SIG-M5 treated with dmso at 0.1 percent for 504 hours (cell line): Measurements from ENCODE around the gene STX16.
"Not testable (repeated sequence)": the region's sequence is repeated elsewhere in the genome, so short reads cannot be mapped to it uniquely, and the experiment has no call there.

ENCODE experiments used
- DNase-seq: peaks from one replicate; lab custom pipeline; 2025; ENCODE audit not compliant: unreplicated experiment; lab: John Stamatoyannopoulos, UW

The STX16 gene

DNA sequence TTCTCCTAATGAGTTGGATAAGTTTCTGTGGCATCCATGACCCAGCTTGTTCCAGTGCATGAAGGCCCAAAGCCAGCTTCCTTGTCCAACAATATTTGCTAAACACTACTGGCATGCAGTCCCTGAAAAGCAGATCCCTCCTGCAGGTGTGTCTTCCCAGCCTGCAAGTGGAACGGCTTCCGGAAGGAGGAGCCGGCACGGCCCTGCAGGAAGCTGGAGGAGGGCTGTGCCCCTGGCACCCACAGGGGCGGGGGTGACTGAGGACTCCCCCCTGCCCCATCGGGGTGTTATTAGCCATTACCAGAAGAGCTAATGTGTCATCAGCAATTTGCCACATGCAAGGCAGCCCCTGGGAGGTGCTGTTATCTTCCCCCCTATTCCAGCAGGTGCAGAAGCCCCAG is 68.9 kb downstream of the STX16 start:
- DNase-seq = no peak

DNA sequence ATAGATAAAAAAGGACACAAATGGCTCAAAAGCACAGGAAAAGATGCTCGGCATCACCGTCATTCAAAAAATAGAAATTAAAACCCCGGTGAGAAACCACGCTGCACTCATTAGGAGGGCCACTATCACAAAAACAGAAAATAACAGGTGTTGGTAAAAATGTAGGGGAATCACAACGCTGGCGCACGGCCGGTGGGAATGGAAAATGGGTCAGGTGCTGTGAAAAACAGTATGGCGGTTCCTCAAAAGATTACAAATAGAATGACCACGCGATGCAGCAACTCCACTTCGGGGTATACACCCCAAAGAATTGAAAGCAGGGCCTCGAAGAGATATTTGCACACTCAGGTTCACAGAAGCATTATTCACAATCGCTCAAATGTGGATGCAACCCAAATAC is 69.8 kb downstream of the STX16 start:
- no peak for DNase-seq

DNA sequence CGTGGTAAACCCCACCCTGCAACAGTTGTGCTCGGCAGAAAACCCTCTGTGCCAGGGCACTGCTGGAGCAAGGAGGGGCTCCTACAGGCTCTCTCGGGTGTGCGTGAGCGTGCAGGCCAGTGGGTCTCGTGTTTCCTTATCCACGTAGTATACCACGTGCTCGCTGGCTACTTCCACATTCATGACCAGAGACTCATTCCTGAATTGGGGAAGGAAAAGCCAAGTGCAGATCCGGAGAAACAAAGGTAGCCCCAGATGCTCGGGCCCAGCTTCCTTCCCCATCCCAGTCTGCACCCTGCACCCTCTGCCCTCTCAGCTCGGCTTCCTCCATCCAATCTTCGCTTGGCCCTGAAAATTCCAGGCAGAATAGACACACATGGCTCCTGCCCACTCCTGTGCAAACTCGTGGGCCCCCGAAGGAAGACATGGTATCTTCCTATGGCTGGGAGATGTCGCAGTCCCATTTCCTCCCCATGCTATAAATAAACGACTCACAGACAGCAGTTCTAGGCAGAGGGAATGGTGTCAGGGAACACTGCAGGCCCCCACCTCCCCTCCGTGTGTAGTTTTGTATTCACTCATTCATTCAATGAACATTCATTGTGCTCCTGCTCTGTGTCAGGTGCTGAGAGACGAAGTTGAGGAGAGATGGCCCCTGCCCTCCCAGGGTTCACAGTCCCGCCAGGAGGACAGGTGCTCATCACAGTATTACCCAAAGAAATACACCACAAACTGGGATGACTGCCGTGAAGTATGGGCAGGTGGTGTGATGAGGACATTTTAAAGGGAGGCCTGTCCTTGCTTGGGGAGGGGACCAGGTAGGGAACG is 71.1 kb downstream of the STX16 start:
- no peak for DNase-seq

DNA sequence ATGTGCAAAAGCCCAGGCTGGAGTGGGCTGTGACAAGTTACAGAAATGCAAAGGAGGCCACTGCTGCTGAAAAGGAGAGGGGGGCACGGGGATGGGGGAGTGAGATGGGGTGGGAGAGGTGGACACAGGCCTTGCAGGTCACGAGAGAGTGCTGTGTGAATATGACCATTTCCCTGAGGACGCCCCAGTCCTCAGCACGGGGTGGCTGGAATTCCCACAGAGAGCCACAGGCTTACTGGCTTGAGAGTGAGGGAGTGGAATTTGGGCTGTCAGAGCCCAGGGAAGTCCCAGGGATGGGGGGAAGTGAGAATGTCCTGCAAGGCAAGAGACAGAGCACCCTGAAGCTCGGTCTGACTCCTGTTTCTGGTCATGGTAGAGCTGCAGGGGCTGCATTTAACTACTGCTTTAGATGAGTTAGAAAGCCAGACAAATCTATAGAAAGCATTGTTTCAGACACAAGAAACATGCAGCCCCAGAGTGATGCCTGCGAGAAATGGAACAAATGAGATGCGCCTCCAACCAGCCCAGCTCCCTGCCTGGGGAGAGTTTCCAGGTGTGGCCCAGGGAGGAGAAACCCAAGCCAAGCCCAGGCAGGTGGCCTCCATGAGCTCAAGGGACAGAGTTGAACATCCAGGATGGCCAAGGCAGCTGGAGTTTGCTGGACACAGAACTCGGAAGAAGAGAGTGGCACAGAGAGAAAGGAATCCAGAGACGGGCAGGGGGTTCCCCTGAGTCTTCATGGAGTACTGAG is 72.0 kb downstream of the STX16 start:
- DNase-seq = no peak

DNA sequence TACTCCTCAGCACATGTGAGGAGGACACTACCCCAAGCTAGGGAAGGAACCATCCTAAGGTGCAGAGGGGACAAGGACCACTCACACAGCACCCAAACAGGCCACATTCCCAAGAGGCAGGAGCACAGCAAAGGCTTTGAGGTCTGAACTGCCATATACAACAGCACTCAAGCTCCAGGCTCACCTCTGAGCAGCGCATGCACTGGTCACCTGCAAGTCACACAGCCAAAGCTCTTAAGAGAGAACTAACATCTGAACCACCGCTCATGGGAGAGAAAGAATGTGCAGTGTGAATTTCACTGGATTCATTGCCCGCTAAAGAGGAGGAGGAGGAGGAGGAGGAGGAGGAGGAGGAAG is 72.5 kb downstream of the STX16 start:
- DNase-seq = no peak

DNA sequence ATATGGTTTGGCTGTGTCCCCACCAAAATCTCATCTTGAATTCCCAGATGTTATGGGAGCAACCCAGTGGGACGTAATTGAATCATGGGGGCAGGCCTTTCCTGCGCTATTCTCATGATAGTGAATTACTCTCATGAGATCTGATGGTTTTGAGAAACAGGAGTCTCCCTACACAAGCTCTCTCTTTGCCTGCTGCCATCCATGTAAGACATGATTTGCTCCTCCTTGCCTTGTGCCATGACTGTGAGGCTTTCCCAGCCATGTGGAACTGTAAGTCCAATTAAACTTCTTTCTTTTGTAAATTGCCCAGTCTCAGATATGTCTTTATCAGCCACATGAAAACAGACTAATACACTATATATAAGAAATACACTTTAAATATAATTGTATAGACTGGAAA is 75.1 kb downstream of the STX16 start:
- not testable (repeated sequence) for DNase-seq
